Rectal smooth muscle tissue (tissue), 1 donor: ENCODE measurements around the gene DNAJC25.
"Not testable (repeated sequence)": the region's sequence is repeated elsewhere in the genome, so short reads cannot be mapped to it uniquely, and the experiment has no call there.

Experiments
- H3K27ac ChIP-seq: one replicate; pipeline ENCODE4 v1.7.0; 2013; ENCODE audit warnings: low read depth, low read length, inconsistent platforms
- H3K27me3 ChIP-seq: one replicate; pipeline ENCODE4 v1.7.0; 2013; ENCODE audit warnings: low read length; ENCODE audit not compliant: control insufficient read depth, insufficient read depth
- H3K36me3 ChIP-seq: one replicate; pipeline ENCODE4 v1.7.0; 2013; ENCODE audit warnings: low read length; ENCODE audit not compliant: control insufficient read depth, insufficient read depth
- H3K4me1 ChIP-seq: one replicate; pipeline ENCODE4 v1.7.0; 2013; ENCODE audit warnings: low read length; ENCODE audit not compliant: control insufficient read depth, insufficient read depth
- H3K4me3 ChIP-seq: one replicate; pipeline ENCODE4 v1.7.0; 2013; ENCODE audit warnings: low read length
- H3K9ac ChIP-seq: one replicate; pipeline ENCODE4 v1.7.0; 2013; ENCODE audit warnings: low read length

Gene DNAJC25

DNA sequence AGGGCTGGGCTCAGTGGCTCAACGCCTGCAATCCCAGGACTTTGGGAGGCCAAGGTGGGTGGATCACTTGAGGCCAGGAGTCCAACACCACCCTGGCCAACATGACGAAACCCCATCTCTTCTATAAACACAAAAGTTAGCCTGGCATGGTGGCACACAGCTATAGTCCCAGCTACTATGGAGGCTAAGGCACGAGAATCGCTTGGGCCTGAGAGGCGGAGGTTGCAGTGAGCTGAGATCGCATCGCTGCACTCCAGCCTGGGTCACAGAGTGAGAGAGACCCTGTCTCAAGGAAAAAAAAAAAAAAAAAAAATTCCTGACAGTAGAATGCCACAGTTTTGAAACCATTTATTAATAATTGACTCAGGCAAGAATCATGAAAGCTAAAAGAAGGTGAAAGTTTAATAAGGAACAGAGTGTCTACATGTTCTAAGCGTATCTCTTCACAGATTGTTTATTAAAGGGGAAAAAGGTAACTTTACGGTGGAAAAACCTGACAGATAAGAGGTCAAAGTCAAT is 26.0 kb upstream of the DNAJC25 start:
- Histone ChIP-seq H3K4me1 (no peaks in the 10 kb centered on the region), H3K27me3 (no peaks in the 10 kb centered on the region), H3K9ac (no peak overlapping the region), H3K4me3 (no peak overlapping the region), H3K27ac (no peak overlapping the region), H3K36me3 (no peaks in the 10 kb centered on the region)

- Histone ChIP-seq H3K27ac (no peak overlapping the region), H3K9ac (no peak overlapping the region)
Measured at GRCh38 chr9:111610149-111610548, 21.0 kb upstream of the DNAJC25 start.

DNA sequence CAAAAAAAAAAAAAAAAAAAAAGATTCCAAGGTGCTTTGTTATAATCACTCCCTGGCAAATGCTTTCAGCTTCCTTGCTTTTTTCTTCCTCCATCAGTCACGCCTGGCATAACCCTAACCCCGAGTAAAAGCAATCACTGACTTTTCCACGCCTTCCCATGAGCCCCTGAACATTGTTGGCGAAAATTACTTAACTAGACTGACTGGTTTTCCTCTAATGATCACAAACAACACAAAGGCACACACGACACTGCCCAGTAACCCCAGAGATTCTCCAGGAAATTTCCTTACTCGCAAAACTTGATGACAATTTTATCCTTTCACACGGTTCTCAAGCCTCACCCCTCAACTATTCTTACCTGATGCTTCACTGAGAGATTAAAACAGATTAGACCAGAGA is 20.3 kb upstream of the DNAJC25 start:
- Histone ChIP-seq H3K4me3 (no peak overlapping the region), H3K27me3 (no peaks in the 10 kb centered on the region), H3K4me1 (no peaks in the 10 kb centered on the region), H3K27ac (no peak overlapping the region), H3K9ac (no peak overlapping the region), H3K36me3 (no peaks in the 10 kb centered on the region)

More at GRCh38 chr9:111610149-111610548, 21.0 kb upstream of the DNAJC25 start:
- Histone ChIP-seq H3K4me1 (no peaks in the 10 kb centered on the region), H3K27me3 (no peaks in the 10 kb centered on the region), H3K4me3 (no peak overlapping the region), H3K36me3 (no peaks in the 10 kb centered on the region)

DNA sequence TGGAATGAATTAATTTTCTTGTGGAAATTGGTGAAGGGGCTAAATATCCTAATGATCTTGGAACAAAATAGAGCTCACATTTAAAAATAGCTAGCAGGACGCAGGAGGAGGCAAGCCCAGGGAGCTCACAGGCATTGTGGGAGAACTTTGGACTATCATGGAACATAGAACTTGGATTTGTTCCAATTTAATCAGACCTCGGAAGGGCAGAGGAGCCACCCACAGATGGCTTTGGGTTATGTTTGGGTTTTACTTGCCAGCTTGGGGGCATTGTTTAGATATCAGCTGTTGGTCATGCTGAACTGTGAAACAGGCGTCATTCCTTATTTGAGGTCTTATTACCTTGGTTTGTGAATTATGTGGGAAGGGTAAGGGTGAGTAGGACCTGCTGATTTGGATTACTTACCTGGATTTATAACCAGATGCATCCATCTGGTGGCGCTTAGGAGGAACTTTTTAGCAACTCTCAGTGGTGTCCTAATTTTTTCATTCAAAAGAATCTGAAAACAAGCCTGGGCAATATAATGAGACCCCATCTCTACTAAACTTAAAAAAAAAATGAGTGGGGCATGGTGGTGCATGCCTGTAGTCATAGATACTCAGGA is 17.6 kb upstream of the DNAJC25 start:
- Histone ChIP-seq H3K36me3 (no peaks in the 10 kb centered on the region), H3K4me3 (no peak overlapping the region), H3K9ac (no peak overlapping the region), H3K4me1 (no peaks in the 10 kb centered on the region), H3K27ac (no peak overlapping the region), H3K27me3 (no peaks in the 10 kb centered on the region)

- no peaks in the 10 kb centered on the region for H3K27me3 ChIP-seq
- H3K27ac ChIP-seq = no peak overlapping the region
- no peaks in the 10 kb centered on the region for H3K36me3 ChIP-seq
Measured at GRCh38 chr9:111615928-111616327, 15.2 kb upstream of the DNAJC25 start.

GRCh38 chr9:111617349-111617748 is 13.8 kb upstream of the DNAJC25 start:
- H3K36me3 ChIP-seq, H3K27me3 ChIP-seq, H3K4me3 ChIP-seq, H3K4me1 ChIP-seq, H3K27ac ChIP-seq, H3K9ac ChIP-seq: not testable (repeated sequence)

More at GRCh38 chr9:111615928-111616327, 15.2 kb upstream of the DNAJC25 start:
- Histone ChIP-seq H3K9ac (no peak overlapping the region), H3K4me3 (no peak overlapping the region), H3K4me1 (no peaks in the 10 kb centered on the region)

DNA sequence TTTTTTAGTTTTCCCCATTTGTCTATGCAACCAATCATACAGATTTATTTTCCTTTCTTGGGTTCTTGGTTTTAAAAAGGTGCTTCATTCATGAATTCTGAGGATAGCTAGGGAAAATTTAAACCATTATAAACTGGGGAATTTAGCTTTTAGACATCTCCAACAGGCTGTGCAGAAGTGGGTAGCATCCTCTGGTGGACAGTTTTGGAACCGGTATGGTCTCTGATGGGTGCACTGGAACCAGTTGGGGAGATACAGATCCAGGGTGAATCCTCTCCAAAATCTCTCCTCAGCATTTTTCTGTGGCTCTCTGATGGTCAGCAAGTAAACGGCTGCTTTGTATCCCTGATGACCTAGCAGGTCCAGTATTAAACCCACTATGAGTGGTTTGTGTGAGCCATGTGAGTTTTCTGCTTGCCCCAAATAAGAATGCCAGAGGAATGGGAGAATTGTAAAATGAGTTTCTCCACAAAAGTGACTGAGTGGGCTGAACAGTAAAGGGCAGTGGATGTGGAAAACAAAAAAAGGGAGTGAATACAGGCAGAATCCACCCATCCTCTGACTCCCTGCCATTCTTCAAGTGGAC is 9.1 kb upstream of the DNAJC25 start:
- Histone ChIP-seq H3K27ac (no peak overlapping the region), H3K4me3 (no peak overlapping the region), H3K9ac (no peak overlapping the region), H3K27me3 (no peaks in the 10 kb centered on the region), H3K36me3 (no peaks in the 10 kb centered on the region), H3K4me1 (no peaks in the 10 kb centered on the region)

GRCh38 chr9:111622626-111623025 is 8.5 kb upstream of the DNAJC25 start:
- H3K36me3 ChIP-seq = no peaks in the 10 kb centered on the region
- H3K4me1 ChIP-seq = no peaks in the 10 kb centered on the region
- H3K27me3 ChIP-seq = no peaks in the 10 kb centered on the region
- no peak overlapping the region for H3K27ac ChIP-seq
- no peak overlapping the region for H3K4me3 ChIP-seq
- no peak overlapping the region for H3K9ac ChIP-seq

DNA sequence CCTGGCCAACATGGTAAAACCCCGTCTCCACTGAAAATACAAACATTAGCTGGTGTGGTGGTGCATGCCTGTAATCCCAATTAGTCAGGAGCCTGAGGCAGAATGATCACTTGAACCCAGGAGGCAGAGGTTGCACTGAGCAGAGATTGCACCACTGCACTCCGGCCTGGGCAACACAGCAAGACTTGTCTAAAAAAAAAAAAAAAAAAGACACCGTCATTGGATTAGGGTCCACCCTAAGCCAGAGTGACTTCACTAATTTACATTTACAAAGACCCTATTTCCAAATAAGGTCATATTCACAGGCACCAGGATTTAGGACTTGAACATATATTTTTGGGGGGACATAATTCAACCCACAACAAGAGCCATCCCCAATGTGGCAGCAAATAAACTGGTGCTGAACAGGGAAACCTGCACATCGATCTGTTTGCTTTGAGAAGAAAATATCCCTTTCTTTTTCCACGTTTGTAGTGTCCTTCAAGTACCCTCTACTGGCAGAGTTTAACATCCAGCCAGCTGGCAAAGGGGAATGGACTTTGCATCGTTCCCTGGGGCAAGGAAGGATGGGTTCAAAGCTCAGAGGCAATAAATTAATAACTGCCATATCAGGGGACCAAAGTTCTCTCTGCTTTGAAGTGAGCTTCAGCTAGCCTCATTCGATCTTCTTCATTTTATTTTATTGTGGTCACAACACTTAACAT is 3.7 kb upstream of the DNAJC25 start:
- Histone ChIP-seq H3K4me1 (no peaks in the 10 kb centered on the region), H3K27ac (no peak overlapping the region), H3K9ac (no peak overlapping the region), H3K27me3 (no peaks in the 10 kb centered on the region), H3K36me3 (no peaks in the 10 kb centered on the region), H3K4me3 (no peak overlapping the region)

GRCh38 chr9:111628411-111628810 is 2.7 kb upstream of the DNAJC25 start:
- Histone ChIP-seq H3K9ac (no peak overlapping the region), H3K27ac (no peak overlapping the region), H3K27me3 (no peaks in the 10 kb centered on the region)

GRCh38 chr9:111630182-111630963 is 761 bp upstream of the DNAJC25 start:
- Histone ChIP-seq H3K4me1 (no peaks in the 10 kb centered on the region), H3K27me3 (no peaks in the 10 kb centered on the region), H3K4me3 (peak overlapping the region; percentile 81), H3K9ac (no peak overlapping the region), H3K36me3 (no peaks in the 10 kb centered on the region), H3K27ac (no peak overlapping the region)

More at GRCh38 chr9:111628411-111628810, 2.7 kb upstream of the DNAJC25 start:
- Histone ChIP-seq H3K4me1 (no peaks in the 10 kb centered on the region), H3K4me3 (no peak overlapping the region), H3K36me3 (no peaks in the 10 kb centered on the region)

DNA sequence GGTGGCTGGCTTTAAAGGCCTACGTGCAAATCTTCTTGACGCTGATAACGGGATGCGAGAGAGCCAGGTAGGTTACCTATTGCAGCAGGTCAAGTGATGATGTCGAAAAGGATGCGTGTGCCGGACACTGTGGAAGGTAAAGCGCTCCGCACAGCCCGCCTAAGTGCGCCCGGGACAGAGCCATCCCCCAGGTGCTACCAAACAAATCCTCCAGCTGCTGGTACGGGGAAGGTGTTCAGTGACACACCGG is 245 bp upstream of the DNAJC25 start:
- H3K4me1 ChIP-seq = no peaks in the 10 kb centered on the region
- peak overlapping the region; percentile 81 for H3K4me3 ChIP-seq
- H3K36me3 ChIP-seq = no peaks in the 10 kb centered on the region
- H3K9ac ChIP-seq = no peak overlapping the region
- no peak overlapping the region for H3K27ac ChIP-seq
- H3K27me3 ChIP-seq = no peaks in the 10 kb centered on the region
